Small intestine (tissue), 7 donors: ENCODE measurements around the gene KCND3. TPM values are rescaled to one million over a fixed set of nuclear protein-coding genes. Genes with fewer than 3 reads are reported as not detected.

Source experiments
- DNase-seq, 2 donors: peaks; one replicate each; pipeline versions ENCODE4 v3.0.0 to v3.0.0-alpha.2; 2013
- FAIRE-seq: peaks from 2 replicates; lab custom pipeline; 2012; peaks lifted over from hg19 to GRCh38; lab: Jason Lieb, UNC
- H3K27ac ChIP-seq, 3 donors: one replicate each; pipeline ENCODE4 v1.5.1; 2013; ENCODE audit warnings: low read length in 2 of 3, mild to moderate bottlenecking in 2 of 3, control low read depth in 1 of 3, inconsistent platforms in 1 of 3, low read depth in 1 of 3, moderate library complexity in 1 of 3
- H3K27me3 ChIP-seq, 3 donors: one replicate each; pipeline ENCODE4 v1.6.1; 2013; ENCODE audit warnings: low read length in 3 of 3, inconsistent platforms in 1 of 3; ENCODE audit not compliant: control insufficient read depth in 3 of 3, insufficient read depth in 3 of 3
- H3K36me3 ChIP-seq, 3 donors: one replicate each; pipeline ENCODE4 v1.6.1; 2013; ENCODE audit warnings: low read length in 3 of 3, inconsistent platforms in 1 of 3, low read depth in 1 of 3, mild to moderate bottlenecking in 1 of 3, moderate library complexity in 1 of 3; ENCODE audit not compliant: control insufficient read depth in 3 of 3, insufficient read depth in 2 of 3
- H3K4me1 ChIP-seq, 3 donors: one replicate each; pipeline ENCODE4 v1.6.1; 2013; ENCODE audit warnings: low read length in 2 of 3, inconsistent platforms in 1 of 3, low read depth in 1 of 3, mild to moderate bottlenecking in 1 of 3, moderate library complexity in 1 of 3; ENCODE audit not compliant: control insufficient read depth in 3 of 3, insufficient read depth in 2 of 3
- H3K4me3 ChIP-seq, 3 donors: one replicate each; pipeline ENCODE4 v1.5.1; 2013; ENCODE audit warnings: low read length in 3 of 3, control low read depth in 1 of 3, inconsistent platforms in 1 of 3, low read depth in 1 of 3, mild to moderate bottlenecking in 1 of 3, moderate library complexity in 1 of 3
- H3K9me3 ChIP-seq, 2 donors: one replicate each; pipeline ENCODE4 v1.6.1; 2013; ENCODE audit warnings: low read depth in 1 of 2, low read length in 1 of 2; ENCODE audit not compliant: control insufficient read depth in 2 of 2, insufficient read depth in 1 of 2
- WGBS, 3 donors: extraction: QIAGEN DNeasy Blood & Tissue Kit; methylation state at CpG; one replicate each; pipeline ENCODE4 v1.1.7; 2013; 5-methylcytosine and 5-hydroxymethylcytosine counted together
- polyA plus RNA-seq, 4 donors: library from polyadenylated mRNA; stranded (reverse) in 3 of 4; unstranded in 1 of 4; fragments of 200-250 nt in 3 of 4; fragments of 120-200 nt in 1 of 4; gene quantifications; one replicate each; pipeline versions ENCODE4 v1.2.1 to v1.2.3, GENCODE V29; 2013
- donor health status: healthy with polysubstance abuse.
- donor health status: control.
- donor health status: control.
- donor health status: Bipolar disorder and iron deficiency.
- donor health status: healthy.

KCND3 gene
- polyA plus RNA-seq, 4 donors = 0.27 to 1.8 (median 0.86) TPM; not detected in 1

DNA sequence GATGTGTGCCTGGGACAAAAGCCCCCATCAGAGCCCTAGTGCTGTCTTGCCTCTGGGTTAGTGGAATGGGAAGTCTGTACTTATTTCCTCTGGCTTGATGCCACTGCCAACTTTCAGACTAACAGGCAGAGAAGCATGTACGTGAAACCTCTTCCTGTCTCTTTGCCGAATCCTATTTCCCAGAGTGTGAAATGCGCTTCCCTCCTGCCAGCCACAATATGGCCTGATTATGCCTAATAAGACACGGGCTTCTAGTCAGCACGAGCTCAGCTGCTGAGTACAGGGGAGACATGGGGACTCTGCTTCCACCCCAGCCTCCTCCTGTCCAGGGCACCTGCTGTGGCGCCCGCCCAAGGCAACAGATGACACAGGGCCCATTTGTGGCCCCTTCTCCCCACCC is 111.4 kb downstream of the KCND3 start:
- Histone ChIP-seq H3K36me3 (no peaks in the 10 kb centered on the region), H3K4me1 (no peaks in the 10 kb centered on the region), H3K27me3 (peaks cover 0 to 3% (median 0%) of the 10 kb centered on the region in 3 donors), H3K27ac (no peak overlapping the region), H3K9me3 (no peaks in the 10 kb centered on the region), H3K4me3 (no peak overlapping the region)
- FAIRE-seq (no peak), DNase-seq (no peak)
- 72 to 82% (median 79%) methylated on average over 7 of the region's 7 CpGs for WGBS, 3 donors

DNA sequence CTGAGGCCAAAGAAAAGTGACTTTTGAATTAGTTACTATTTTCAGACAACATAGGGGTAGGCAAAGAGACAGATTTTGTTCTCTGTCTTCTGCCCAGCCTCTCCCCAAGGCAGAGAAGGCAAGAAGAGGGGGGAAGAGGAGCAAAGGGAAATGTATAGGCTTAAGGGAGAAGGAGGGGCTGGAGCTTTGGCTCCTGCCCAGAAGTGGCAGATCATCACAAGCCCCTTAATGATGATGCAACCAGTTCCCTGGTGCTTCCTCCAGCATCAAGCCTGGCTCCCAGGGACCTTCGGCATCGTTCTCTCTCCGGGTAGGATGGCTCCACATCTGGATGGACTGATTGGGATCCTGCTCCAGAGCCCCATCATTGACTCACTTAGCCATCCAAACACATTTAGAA is 112.8 kb downstream of the KCND3 start:
- 74 to 98% (median 96%) methylated on average over 3 of the region's 3 CpGs for WGBS, 3 donors
- Histone ChIP-seq H3K27me3 (peaks cover 0 to 3% (median 2%) of the 10 kb centered on the region in 3 donors), H3K27ac (no peak overlapping the region), H3K4me1 (no peaks in the 10 kb centered on the region), H3K36me3 (no peaks in the 10 kb centered on the region), H3K9me3 (no peaks in the 10 kb centered on the region), H3K4me3 (no peak overlapping the region)
- no peak for FAIRE-seq
- no peak for DNase-seq

DNA sequence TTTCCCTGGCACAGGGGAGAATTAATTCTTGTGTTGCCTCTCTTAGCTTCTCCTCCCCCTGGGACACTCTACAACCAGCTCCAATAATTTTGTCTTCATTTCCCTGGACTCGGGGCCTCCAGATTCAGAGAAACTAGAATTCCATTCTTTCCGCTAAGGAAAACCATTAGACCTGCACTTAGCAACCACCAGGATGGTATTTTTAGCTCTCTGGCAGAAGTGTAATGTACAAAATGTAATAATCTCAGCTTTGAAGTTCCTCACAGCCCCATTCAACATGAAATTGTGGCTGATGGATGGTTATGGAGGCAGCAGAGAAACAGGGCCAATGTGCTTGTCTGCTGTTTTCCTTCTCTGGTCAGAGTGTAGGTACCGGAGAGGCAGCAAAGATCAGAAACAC is 113.8 kb downstream of the KCND3 start:
- 81 to 92% (median 91%) methylated on average over 3 of the region's 3 CpGs for WGBS, 3 donors
- DNase-seq (no peak), FAIRE-seq (no peak)
- H3K36me3 ChIP-seq = no peaks in the 10 kb centered on the region
- no peak overlapping the region for H3K4me3 ChIP-seq
- no peaks in the 10 kb centered on the region for H3K4me1 ChIP-seq
- no peaks in the 10 kb centered on the region for H3K9me3 ChIP-seq
- H3K27ac ChIP-seq = no peak overlapping the region
- peaks cover 0 to 3% (median 2%) of the 10 kb centered on the region in 3 donors for H3K27me3 ChIP-seq

DNA sequence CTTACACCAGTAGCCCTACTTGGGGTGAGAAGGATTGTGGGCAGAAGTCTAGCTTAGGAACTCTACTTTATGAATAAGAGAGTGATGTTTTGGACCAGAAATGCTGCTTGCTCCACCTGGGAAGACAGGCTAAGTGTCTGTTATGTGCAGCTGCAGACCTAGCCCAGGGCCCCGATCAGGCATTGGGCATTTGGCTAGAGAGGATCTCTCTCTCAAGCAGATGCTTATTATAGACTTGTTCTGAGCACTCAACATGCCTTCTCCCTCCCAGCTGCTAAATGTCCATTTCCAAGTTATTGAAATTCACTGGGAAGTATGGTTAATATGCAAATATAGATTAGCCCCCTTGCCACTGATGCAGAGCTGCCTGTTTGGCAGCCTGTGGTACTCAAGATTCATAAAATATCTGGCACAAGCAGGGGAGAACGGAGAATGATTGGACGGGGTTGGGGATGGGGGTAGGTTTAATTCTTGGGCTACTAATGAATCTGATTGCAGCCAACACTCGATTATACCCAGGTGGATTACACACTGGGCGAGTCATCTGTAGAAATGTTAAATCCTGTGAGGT is 115.9 kb downstream of the KCND3 start:
- H3K4me3 ChIP-seq = no peak overlapping the region
- H3K4me1 ChIP-seq = no peaks in the 10 kb centered on the region
- H3K27ac ChIP-seq = no peak overlapping the region
- WGBS, 3 donors = 66 to 77% (median 69%) methylated on average over 5 of the region's 5 CpGs
- FAIRE-seq = no peak
- H3K9me3 ChIP-seq = no peaks in the 10 kb centered on the region
- no peaks in the 10 kb centered on the region for H3K36me3 ChIP-seq
- DNase-seq = no peak
- peaks cover 0 to 7% (median 2%) of the 10 kb centered on the region in 3 donors for H3K27me3 ChIP-seq

DNA sequence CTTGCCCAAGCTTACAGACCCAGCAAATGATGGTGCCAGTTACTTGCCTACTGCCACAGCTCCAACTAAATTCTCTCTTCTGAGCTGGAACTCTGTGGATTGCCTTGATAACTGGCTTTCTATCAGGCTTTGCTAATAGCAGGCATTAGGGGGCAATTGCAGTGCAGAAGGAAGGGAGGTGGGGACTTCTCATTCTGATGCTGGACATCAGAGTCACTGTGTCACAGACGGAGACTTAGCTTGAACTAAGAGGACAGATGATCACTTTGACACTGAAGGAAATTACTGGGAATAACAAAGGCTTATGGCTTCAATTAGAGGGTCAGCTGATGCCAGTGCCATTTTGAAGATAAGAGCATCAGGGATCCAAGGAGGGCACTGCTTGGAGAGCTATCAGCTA is 119.3 kb downstream of the KCND3 start:
- Histone ChIP-seq H3K36me3 (no peaks in the 10 kb centered on the region), H3K4me3 (no peak overlapping the region), H3K27ac (no peak overlapping the region), H3K9me3 (no peaks in the 10 kb centered on the region), H3K4me1 (no peaks in the 10 kb centered on the region), H3K27me3 (peaks cover 0 to 7% (median 2%) of the 10 kb centered on the region in 3 donors)
- no peak for FAIRE-seq
- 74 to 90% (median 77%) methylated on average over 1 of the region's 1 CpG for WGBS, 3 donors
- no peak for DNase-seq

DNA sequence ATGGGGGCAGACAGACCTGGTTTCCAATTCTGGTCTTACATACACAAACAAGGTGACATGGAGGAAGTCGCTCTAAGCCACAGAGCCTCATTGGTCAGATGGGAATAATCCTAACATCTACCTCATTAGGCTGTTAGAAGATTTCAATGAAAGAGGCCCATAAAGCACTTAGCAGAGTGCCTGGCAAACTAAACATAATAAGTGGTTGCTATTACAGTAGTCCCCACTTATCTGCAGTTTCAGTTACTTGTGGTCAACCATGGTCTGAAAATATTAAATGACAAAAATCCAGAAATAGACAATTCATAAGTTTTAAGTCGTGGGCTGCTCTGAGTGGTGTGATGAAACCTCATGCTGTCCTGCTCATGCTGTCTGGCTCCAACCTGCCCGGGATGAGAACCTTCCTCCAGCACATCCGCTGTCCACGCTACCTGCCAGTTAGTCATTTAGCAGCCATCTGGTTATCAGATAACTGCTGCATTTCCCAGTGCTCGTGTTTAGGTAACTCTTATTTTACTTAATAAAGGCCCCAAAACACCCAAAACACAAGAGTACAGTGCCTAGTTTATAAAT is 121.5 kb downstream of the KCND3 start:
- Histone ChIP-seq H3K4me1 (no peaks in the 10 kb centered on the region), H3K27me3 (peaks cover 0 to 4% (median 2%) of the 10 kb centered on the region in 3 donors), H3K4me3 (no peak overlapping the region), H3K27ac (no peak overlapping the region), H3K9me3 (no peaks in the 10 kb centered on the region), H3K36me3 (no peaks in the 10 kb centered on the region)
- DNase-seq (no peak), FAIRE-seq (no peak)
- WGBS, 3 donors = 55 to 69% (median 61%) methylated on average over 6 of the region's 6 CpGs

DNA sequence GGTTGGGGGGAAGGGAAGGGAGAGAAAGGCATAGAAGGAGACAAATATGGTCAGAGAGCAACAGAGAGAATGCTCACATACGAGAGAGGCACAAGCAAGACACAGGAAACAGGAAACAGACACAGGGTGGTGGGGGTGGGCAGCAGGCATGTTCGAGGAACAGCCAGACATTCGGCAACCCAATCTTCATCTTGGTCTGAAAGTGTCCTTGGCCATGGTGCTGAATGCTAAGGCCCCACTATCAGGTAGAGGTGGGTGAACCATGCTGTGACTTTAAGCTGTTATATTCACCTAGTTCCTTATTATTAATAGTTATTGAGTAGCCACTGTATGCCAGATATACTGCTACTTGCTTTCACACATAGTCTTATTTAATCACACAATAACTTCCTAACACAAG is 124.6 kb downstream of the KCND3 start:
- H3K27ac ChIP-seq = no peak overlapping the region
- WGBS, 3 donors = 8 to 14% (median 9%) methylated on average over 3 of the region's 3 CpGs
- no peak overlapping the region for H3K4me3 ChIP-seq
- H3K4me1 ChIP-seq = no peaks in the 10 kb centered on the region
- no peaks in the 10 kb centered on the region for H3K27me3 ChIP-seq
- FAIRE-seq (no peak), DNase-seq (no peak)
- no peaks in the 10 kb centered on the region for H3K36me3 ChIP-seq
- H3K9me3 ChIP-seq = no peaks in the 10 kb centered on the region

DNA sequence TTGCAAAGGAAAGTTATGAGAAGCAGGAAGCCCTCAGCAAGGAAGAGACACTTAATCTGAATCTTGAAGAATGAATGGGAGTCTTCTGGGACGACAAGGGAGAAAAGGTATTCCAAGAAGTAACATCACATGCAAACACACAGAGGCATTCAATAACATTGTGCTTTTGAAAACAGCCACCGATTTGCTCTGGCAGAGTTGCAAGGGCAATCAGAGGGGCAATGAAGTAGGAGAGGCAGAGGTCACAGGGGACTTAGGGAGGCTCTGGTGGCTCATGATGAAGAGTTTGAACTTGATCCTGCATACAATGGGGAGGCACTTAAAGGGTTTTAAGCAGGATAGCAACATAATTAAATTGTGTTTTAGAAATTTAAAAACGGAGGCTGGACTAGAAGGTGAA is 126.1 kb downstream of the KCND3 start:
- FAIRE-seq (no peak), DNase-seq (no peak)
- no peak overlapping the region for H3K27ac ChIP-seq
- H3K27me3 ChIP-seq = peaks cover 0 to 2% (median 0%) of the 10 kb centered on the region in 3 donors
- H3K36me3 ChIP-seq = no peaks in the 10 kb centered on the region
- H3K4me1 ChIP-seq = no peaks in the 10 kb centered on the region
- no peak overlapping the region for H3K4me3 ChIP-seq
- WGBS, 3 donors = 59 to 66% (median 65%) methylated on average over 3 of the region's 3 CpGs
- H3K9me3 ChIP-seq = no peaks in the 10 kb centered on the region

DNA sequence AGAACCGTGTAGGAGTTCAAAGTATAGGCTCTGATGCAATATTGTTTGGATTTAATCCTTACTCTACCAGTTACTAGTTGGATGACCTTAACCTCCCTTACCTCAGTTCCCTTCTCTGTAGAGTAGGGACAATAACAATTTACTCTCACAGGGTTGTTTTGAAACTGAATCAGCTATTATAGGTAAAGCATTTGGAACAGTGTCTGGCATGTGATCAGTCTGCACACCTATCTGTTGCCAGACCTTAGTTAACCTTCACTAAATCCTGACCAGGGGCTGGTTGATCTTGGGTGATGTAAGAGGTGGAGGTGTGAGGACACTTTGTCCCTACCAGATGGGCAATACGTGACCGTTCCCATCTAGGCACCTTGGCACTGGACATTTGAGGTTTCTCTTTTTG is 126.9 kb downstream of the KCND3 start:
- 60 to 77% (median 68%) methylated on average over 3 of the region's 3 CpGs for WGBS, 3 donors
- no peaks in the 10 kb centered on the region for H3K9me3 ChIP-seq
- no peaks in the 10 kb centered on the region for H3K4me1 ChIP-seq
- no peaks in the 10 kb centered on the region for H3K36me3 ChIP-seq
- no peak for FAIRE-seq
- no peak overlapping the region for H3K27ac ChIP-seq
- no peak for DNase-seq
- H3K27me3 ChIP-seq = peaks cover 0 to 2% (median 0%) of the 10 kb centered on the region in 3 donors
- no peak overlapping the region for H3K4me3 ChIP-seq
